Measurements from ENCODE around the gene PVALEF.

The PVALEF gene

GRCh38 chr17:81132197-81132540, 33.1 kb upstream of the PVALEF start:
- no peaks in the 10 kb centered on the region for H3K4me1 ChIP-seq (ENCODE audit: insufficient read depth, poor library complexity, severe bottlenecking)
- no peaks in the 10 kb centered on the region for H3K27me3 ChIP-seq (ENCODE audit: insufficient read depth, poor library complexity, severe bottlenecking)
- ATAC-seq (ENCODE audit: low read depth) (no peak), DNase-seq (ENCODE audit: low spot score) (no peak)
- H3K9me3 ChIP-seq (ENCODE audit: severe bottlenecking) = no peaks in the 10 kb centered on the region
- no peak for TF ChIP-seq CTCF (IDR thresholded peaks at IDR 0.05; ENCODE audit: poor library complexity, severe bottlenecking)
- H3K36me3 ChIP-seq (ENCODE audit: low read depth) = no peaks in the 10 kb centered on the region
- H3K4me3 ChIP-seq (ENCODE audit: severe bottlenecking) = no peak overlapping the region
- H3K27ac ChIP-seq (ENCODE audit: poor library complexity, severe bottlenecking) = no peak overlapping the region

- no peak for ATAC-seq (ENCODE audit: low read depth)
- Histone ChIP-seq H3K4me3 (ENCODE audit: severe bottlenecking) (no peak overlapping the region), H3K27ac (ENCODE audit: poor library complexity, severe bottlenecking) (no peak overlapping the region), H3K4me1 (ENCODE audit: insufficient read depth, poor library complexity, severe bottlenecking) (no peaks in the 10 kb centered on the region), H3K36me3 (ENCODE audit: low read depth) (no peaks in the 10 kb centered on the region), H3K9me3 (ENCODE audit: severe bottlenecking) (no peaks in the 10 kb centered on the region), H3K27me3 (ENCODE audit: insufficient read depth, poor library complexity, severe bottlenecking) (no peaks in the 10 kb centered on the region)
- no peak for DNase-seq (ENCODE audit: low spot score)
- TF ChIP-seq CTCF (IDR thresholded peaks at IDR 0.05; ENCODE audit: poor library complexity, severe bottlenecking) = no peak
These were observed 32.3 kb upstream of the PVALEF start for GRCh38 chr17:81132770-81133723.

- Histone ChIP-seq H3K27me3 (ENCODE audit: insufficient read depth, poor library complexity, severe bottlenecking) (no peaks in the 10 kb centered on the region), H3K9me3 (ENCODE audit: severe bottlenecking) (no peaks in the 10 kb centered on the region), H3K27ac (ENCODE audit: poor library complexity, severe bottlenecking) (no peak overlapping the region), H3K4me3 (ENCODE audit: severe bottlenecking) (no peak overlapping the region), H3K4me1 (ENCODE audit: insufficient read depth, poor library complexity, severe bottlenecking) (no peaks in the 10 kb centered on the region), H3K36me3 (ENCODE audit: low read depth) (no peaks in the 10 kb centered on the region)
- DNase-seq (ENCODE audit: low spot score) (no peak), ATAC-seq (ENCODE audit: low read depth) (no peak)
- no peak for TF ChIP-seq CTCF (IDR thresholded peaks at IDR 0.05; ENCODE audit: poor library complexity, severe bottlenecking)
These were observed 31.1 kb upstream of the PVALEF start for GRCh38 chr17:81134064-81134781.

GRCh38 chr17:81135505-81136278, 29.6 kb upstream of the PVALEF start:
- DNase-seq (ENCODE audit: low spot score) (no peak), ATAC-seq (ENCODE audit: low read depth) (no peak)
- TF ChIP-seq CTCF (IDR thresholded peaks at IDR 0.05; ENCODE audit: poor library complexity, severe bottlenecking) = no peak
- Histone ChIP-seq H3K27ac (ENCODE audit: poor library complexity, severe bottlenecking) (no peak overlapping the region), H3K36me3 (ENCODE audit: low read depth) (no peaks in the 10 kb centered on the region), H3K9me3 (ENCODE audit: severe bottlenecking) (no peaks in the 10 kb centered on the region), H3K27me3 (ENCODE audit: insufficient read depth, poor library complexity, severe bottlenecking) (no peaks in the 10 kb centered on the region), H3K4me1 (ENCODE audit: insufficient read depth, poor library complexity, severe bottlenecking) (no peaks in the 10 kb centered on the region), H3K4me3 (ENCODE audit: severe bottlenecking) (no peak overlapping the region)
